ENCODE data around the gene TMPRSS11B.

GRCh38 chr4:68249434-68249833 is 3.9 kb upstream of the TMPRSS11B start:
- TF ChIP-seq CTCF (IDR thresholded peaks at IDR 0.05) (no peak), POLR2A (IDR thresholded peaks at IDR 0.05) (no peak), EP300 (IDR thresholded peaks at IDR 0.05) (no peak)
